CD14-positive monocyte (primary cell): ENCODE data around the gene SMIM24. TPM values are rescaled to one million over a fixed set of nuclear protein-coding genes. Genes with fewer than 3 reads are reported as not detected.

Source experiments
- DNase-seq, 3 donors: peaks; one replicate each; pipeline ENCODE4 v3.0.0-alpha.2; 2011 to 2022
- H2AFZ ChIP-seq: 2 replicates; pipeline ENCODE4 v1.6.0; 2012; ENCODE audit warnings: mild to moderate bottlenecking, low read depth, low read length, inconsistent platforms; ENCODE audit not compliant: insufficient read depth, poor library complexity, severe bottlenecking
- H3K27ac ChIP-seq, 2 donors: 1 replicate in 1 of 2; 2 replicates in 1 of 2; pipeline ENCODE4 v1.5.1; 2012 to 2013; ENCODE audit warnings: low read length in 2 of 2, control low read depth in 1 of 2, inconsistent platforms in 1 of 2, low read depth in 1 of 2, mild to moderate bottlenecking in 1 of 2
- H3K27me3 ChIP-seq, 2 donors: one replicate each; pipeline versions ENCODE4 v1.6.0 to v1.6.1; 2011 to 2013; ENCODE audit warnings: low read length in 2 of 2; ENCODE audit not compliant: control insufficient read depth in 2 of 2, insufficient read depth in 2 of 2
- H3K36me3 ChIP-seq, 2 donors: replicated peaks in 1 of 2; 1 replicate in 1 of 2; 2 replicates in 1 of 2; pipeline versions ENCODE4 v1.5.1 to v1.6.1; 2012 to 2013; ENCODE audit warnings: low read length in 2 of 2, control low read depth in 1 of 2, inconsistent platforms in 1 of 2, mild to moderate bottlenecking in 1 of 2; ENCODE audit not compliant: insufficient read depth in 2 of 2, control insufficient read depth in 1 of 2
- H3K4me1 ChIP-seq, 2 donors: 1 replicate in 1 of 2; 2 replicates in 1 of 2; pipeline versions ENCODE4 v1.5.1 to v1.6.1; 2012 to 2013; ENCODE audit warnings: low read length in 2 of 2, control low read depth in 1 of 2, inconsistent platforms in 1 of 2, mild to moderate bottlenecking in 1 of 2, moderate library complexity in 1 of 2; ENCODE audit not compliant: insufficient read depth in 2 of 2, control insufficient read depth in 1 of 2
- H3K4me2 ChIP-seq: replicated peaks from 2 replicates; pipeline ENCODE3; 2012; ENCODE audit warnings: low read length, moderate library complexity, mild to moderate bottlenecking; ENCODE audit not compliant: poor library complexity, severe bottlenecking; ENCODE audit errors: extremely low read depth
- H3K4me3 ChIP-seq, 3 experiments: fragments of 200-600 bp in 1 of 3; sonication (generic) in 1 of 3; replicated peaks in 1 of 3; 1 replicate in 2 of 3; 2 replicates in 1 of 3; pipeline ENCODE4 v1.5.1; 2011 to 2013; ENCODE audit warnings: low read length in 3 of 3, mild to moderate bottlenecking in 3 of 3, control low read depth in 2 of 3, low read depth in 2 of 3, inconsistent platforms in 1 of 3, moderate library complexity in 1 of 3
- H3K79me2 ChIP-seq: 2 replicates; pipeline ENCODE4 v1.6.0; 2012; ENCODE audit warnings: mild to moderate bottlenecking, control low read depth, inconsistent platforms, low read length, moderate library complexity; ENCODE audit not compliant: insufficient read depth
- H3K9ac ChIP-seq: 2 replicates; pipeline ENCODE4 v1.6.0; 2017; ENCODE audit warnings: low read length, mild to moderate bottlenecking; ENCODE audit not compliant: insufficient read depth, poor library complexity, severe bottlenecking
- H3K9me3 ChIP-seq, 2 donors: replicated peaks in 1 of 2; 1 replicate in 1 of 2; 2 replicates in 1 of 2; pipeline versions ENCODE4 v1.5.1 to v1.6.1; 2012 to 2013; ENCODE audit warnings: low read length in 2 of 2, control low read depth in 1 of 2; ENCODE audit not compliant: control insufficient read depth in 1 of 2, insufficient read depth in 1 of 2
- H4K20me1 ChIP-seq: 2 replicates; pipeline ENCODE4 v1.6.0; 2012; ENCODE audit warnings: mild to moderate bottlenecking, low read length, control low read depth, moderate library complexity; ENCODE audit not compliant: insufficient read depth
- H3K27ac Mint-ChIP-seq, 7 donors: one replicate each; pipeline ENCODE4 v1.8.0; 2020; ENCODE audit warnings: mild to moderate bottlenecking in 7 of 7, mixed read lengths in 7 of 7, moderate library complexity in 6 of 7, inconsistent platforms in 2 of 7
- H3K27me3 Mint-ChIP-seq, 3 donors: one replicate each; pipeline ENCODE4 v1.8.0; 2021 to 2022; ENCODE audit warnings: low read depth in 3 of 3, mild to moderate bottlenecking in 3 of 3, mixed read lengths in 3 of 3, moderate library complexity in 3 of 3, inconsistent platforms in 1 of 3
- H3K36me3 Mint-ChIP-seq, 2 donors: one replicate each; pipeline ENCODE4 v1.8.0; 2020; ENCODE audit warnings: mixed read lengths in 2 of 2, inconsistent platforms in 1 of 2, mild to moderate bottlenecking in 1 of 2
- H3K4me1 Mint-ChIP-seq: one replicate; pipeline ENCODE4 v1.8.0; 2020; ENCODE audit warnings: mild to moderate bottlenecking, mixed read lengths
- H3K4me3 Mint-ChIP-seq, 2 donors: one replicate each; pipeline ENCODE4 v1.8.0; 2020; ENCODE audit warnings: mild to moderate bottlenecking in 2 of 2, mixed read lengths in 2 of 2, moderate library complexity in 1 of 2
- H3K9me3 Mint-ChIP-seq, 7 donors: one replicate each; pipeline ENCODE4 v1.8.0; 2020 to 2022; ENCODE audit warnings: mixed read lengths in 7 of 7, mild to moderate bottlenecking in 6 of 7, moderate library complexity in 6 of 7, inconsistent platforms in 2 of 7
- WGBS: methylation state at CpG from one replicate; pipeline ENCODE4 v1.1.5; 2013; ENCODE audit warnings: missing lambda C conversion rate; ENCODE audit not compliant: insufficient coverage; 5-methylcytosine and 5-hydroxymethylcytosine counted together
- intact Hi-C, 2 donors: fragments of 100-400 bp; cut with micrococcal nuclease; formaldehyde crosslinking; loops; one replicate each; pipeline versions ENCODE4 v1.15.0 to v1.15.1; 2023
- polyA plus RNA-seq, 3 donors: library from polyadenylated mRNA; depleted of rRNA in 1 of 3; unstranded in 2 of 3; stranded (reverse) in 1 of 3; fragments of 300-500 nt in 2 of 3; fragments of >200 nt in 1 of 3; fragmentation: Illumina TruSeq in 2 of 3; gene quantifications; 1 replicate in 2 of 3; 2 replicates in 1 of 3; pipeline ENCODE4 v1.2.3, GENCODE V29; 2012 to 2021
- TF ChIP-seq, protein P1 (sequence below): fragments of 200-600 bp; IDR thresholded peaks from one replicate; pipeline ENCODE4 v1.8.0; 2022; ENCODE audit warnings: antibody characterized with exemption, mild to moderate bottlenecking

Gene SMIM24
- polyA plus RNA-seq, 3 donors: 0.30 TPM; not detected in 2

DNA sequence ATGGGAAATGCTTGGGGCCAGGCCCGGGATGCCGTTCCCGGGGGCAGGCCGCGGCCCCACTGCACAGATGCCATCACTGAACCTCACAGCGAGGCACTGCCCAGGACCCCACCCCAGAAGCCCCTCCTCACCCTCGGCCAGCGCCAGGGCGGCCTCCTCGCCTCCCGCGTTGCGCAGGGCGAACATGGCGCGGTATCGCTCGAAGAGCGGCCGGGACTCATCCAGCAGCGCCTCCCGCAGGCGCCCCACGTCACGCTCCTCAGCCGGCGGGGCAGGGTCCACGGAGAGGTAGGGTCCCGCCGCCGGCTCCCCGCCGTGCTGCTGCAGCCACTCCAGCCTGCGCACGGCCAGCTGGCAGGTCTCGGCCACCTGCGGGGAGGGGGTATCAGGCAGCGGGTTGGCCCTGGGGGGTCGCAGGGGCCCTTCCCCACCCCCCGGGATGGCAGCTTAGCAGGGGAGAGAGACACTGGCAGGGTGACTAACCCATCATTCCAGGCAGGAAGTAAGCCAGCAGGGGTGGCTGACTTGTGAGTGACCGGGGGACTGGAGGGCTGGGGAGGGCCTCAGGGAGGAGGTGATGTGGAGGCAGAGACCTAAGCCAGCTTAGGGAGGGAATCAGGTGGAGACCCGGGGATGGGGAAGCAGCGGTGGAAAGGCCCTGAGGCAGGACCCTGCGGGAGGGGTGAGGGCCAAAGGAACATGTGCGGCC is 12.0 kb upstream of the SMIM24 start:
- Mint-ChIP-seq H3K27me3 (peaks cover 1 to 5% (median 2%) of the 10 kb centered on the region in 3 donors), H3K36me3 (peaks cover 38 to 52% of the 10 kb centered on the region in 2 donors), H3K4me1 (no peaks in the 10 kb centered on the region), H3K4me3 (no peak overlapping the region), H3K27ac (no peak overlapping the region), H3K9me3 (no peaks in the 10 kb centered on the region)
- intact Hi-C loops: no loop called here
- no peak overlapping the region for H3K4me2 ChIP-seq
- H3K9me3 ChIP-seq: no peaks in the 10 kb centered on the region
- no peaks in the 10 kb centered on the region for H4K20me1 ChIP-seq
- no peaks in the 10 kb centered on the region for H3K79me2 ChIP-seq
- no peaks in the 10 kb centered on the region for H3K4me1 ChIP-seq
- no peak overlapping the region for H2AFZ ChIP-seq
- no peak overlapping the region for H3K27ac ChIP-seq
- DNase-seq: no peak
- no peak overlapping the region for H3K9ac ChIP-seq
- TF ChIP-seq, protein P1, sequence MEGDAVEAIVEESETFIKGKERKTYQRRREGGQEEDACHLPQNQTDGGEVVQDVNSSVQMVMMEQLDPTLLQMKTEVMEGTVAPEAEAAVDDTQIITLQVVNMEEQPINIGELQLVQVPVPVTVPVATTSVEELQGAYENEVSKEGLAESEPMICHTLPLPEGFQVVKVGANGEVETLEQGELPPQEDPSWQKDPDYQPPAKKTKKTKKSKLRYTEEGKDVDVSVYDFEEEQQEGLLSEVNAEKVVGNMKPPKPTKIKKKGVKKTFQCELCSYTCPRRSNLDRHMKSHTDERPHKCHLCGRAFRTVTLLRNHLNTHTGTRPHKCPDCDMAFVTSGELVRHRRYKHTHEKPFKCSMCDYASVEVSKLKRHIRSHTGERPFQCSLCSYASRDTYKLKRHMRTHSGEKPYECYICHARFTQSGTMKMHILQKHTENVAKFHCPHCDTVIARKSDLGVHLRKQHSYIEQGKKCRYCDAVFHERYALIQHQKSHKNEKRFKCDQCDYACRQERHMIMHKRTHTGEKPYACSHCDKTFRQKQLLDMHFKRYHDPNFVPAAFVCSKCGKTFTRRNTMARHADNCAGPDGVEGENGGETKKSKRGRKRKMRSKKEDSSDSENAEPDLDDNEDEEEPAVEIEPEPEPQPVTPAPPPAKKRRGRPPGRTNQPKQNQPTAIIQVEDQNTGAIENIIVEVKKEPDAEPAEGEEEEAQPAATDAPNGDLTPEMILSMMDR: no peak
- no peaks in the 10 kb centered on the region for H3K27me3 ChIP-seq
- H3K36me3 ChIP-seq: peaks cover 36 to 63% of the 10 kb centered on the region in 2 donors
- H3K4me3 ChIP-seq: no peak overlapping the region
- WGBS: 97% methylated on average over 32 of the region's 45 CpGs

DNA sequence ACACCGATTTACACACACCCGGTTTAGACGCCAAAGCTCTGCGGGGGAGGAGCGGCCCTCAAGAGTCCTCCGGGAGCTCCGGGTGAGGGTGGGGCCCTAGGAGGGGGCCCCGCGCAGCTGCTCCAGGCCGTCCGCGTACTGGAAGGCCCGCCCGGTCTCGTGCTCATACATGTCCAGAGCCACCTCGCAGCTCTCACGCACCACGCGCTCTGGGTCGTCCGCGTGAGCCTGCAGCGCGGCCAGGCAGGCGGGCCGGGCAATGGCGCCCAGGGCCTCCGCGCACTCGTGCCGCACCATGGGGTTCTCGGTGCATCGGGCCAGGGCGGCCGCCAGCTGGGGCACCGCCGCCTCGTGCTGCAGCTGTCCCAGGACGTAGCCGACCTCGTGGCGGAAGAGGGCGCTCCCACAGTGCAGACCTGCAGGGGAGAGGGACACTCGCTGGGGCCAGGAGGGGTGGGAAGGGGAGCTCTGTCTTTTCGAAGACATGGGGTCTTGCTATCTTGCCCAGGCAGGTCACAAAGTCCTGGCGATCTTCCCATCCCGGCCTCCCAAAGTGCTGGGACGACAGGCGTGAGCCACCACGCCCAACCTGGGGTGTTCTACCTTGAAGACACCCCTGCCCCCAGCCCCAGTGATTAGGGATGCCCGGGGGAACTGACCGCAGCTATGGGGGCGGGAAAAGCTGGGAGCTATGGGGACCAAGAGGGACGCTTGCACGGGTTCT is 11.2 kb upstream of the SMIM24 start:
- Mint-ChIP-seq H3K36me3 (peaks cover 36 to 50% of the 10 kb centered on the region in 2 donors), H3K27me3 (peaks cover 1 to 5% (median 2%) of the 10 kb centered on the region in 3 donors), H3K27ac (no peak overlapping the region), H3K4me1 (no peaks in the 10 kb centered on the region), H3K9me3 (no peaks in the 10 kb centered on the region), H3K4me3 (no peak overlapping the region)
- 98% methylated on average over 52 of the region's 55 CpGs for WGBS
- Histone ChIP-seq H3K27me3 (no peaks in the 10 kb centered on the region), H3K4me3 (no peak overlapping the region), H3K36me3 (peaks cover 34 to 56% of the 10 kb centered on the region in 2 donors), H3K79me2 (no peaks in the 10 kb centered on the region), H3K27ac (no peak overlapping the region), H3K9ac (no peak overlapping the region), H3K4me2 (no peak overlapping the region), H4K20me1 (no peaks in the 10 kb centered on the region), H3K4me1 (no peaks in the 10 kb centered on the region), H3K9me3 (no peaks in the 10 kb centered on the region), H2AFZ (no peak overlapping the region)
- no peak for DNase-seq
- TF ChIP-seq, protein P1: no peak
- intact Hi-C loops: no loop called here
